ENCODE results near the gene DYNLL1. TPM values are rescaled to one million over a fixed set of nuclear protein-coding genes. Genes with fewer than 3 reads are reported as not detected.

The DYNLL1 gene
- total RNA-seq, 3 donors from 2014 or later = 155 to 170 (median 167) TPM

GRCh38 chr12:120465756-120466155 lies 30.2 kb upstream of the DYNLL1 start:
- DNase-seq (ENCODE audit: low spot score in 2 of 2) = no peak
- Histone ChIP-seq H3K4me1 (peaks cover 0 to 13% of the 10 kb centered on the region in 2 donors), H3K27me3 (no peaks in the 10 kb centered on the region), H3K27ac (no peak overlapping the region), H3K36me3 (peaks cover 8% of the 10 kb centered on the region), H3K9me3 (no peaks in the 10 kb centered on the region), H3K4me3 (no peak overlapping the region)
- intact Hi-C loops (cut with DNase I; ENCODE audit: low total_unique reads) = no loop called here
- TF ChIP-seq POLR2A (IDR thresholded peaks at IDR 0.05) = no peak
- TF ChIP-seq CTCF (IDR thresholded peaks at IDR 0.05) = no peak
- no peak for TF ChIP-seq POLR2AphosphoS5 (IDR thresholded peaks at IDR 0.05)

- TF ChIP-seq CTCF (IDR thresholded peaks at IDR 0.05) (peak; percentile 13 to 37 (median 26)), POLR2A (IDR thresholded peaks at IDR 0.05) (no peak)
- Histone ChIP-seq H3K4me3 (no peak overlapping the region), H3K9me3 (no peaks in the 10 kb centered on the region), H3K27me3 (no peaks in the 10 kb centered on the region), H3K27ac (no peak overlapping the region), H3K4me1 (peaks cover 0 to 13% of the 10 kb centered on the region in 2 donors), H3K36me3 (peaks cover 8% of the 10 kb centered on the region)
- intact Hi-C loops (cut with DNase I; ENCODE audit: low total_unique reads) = no loop called here
- no peak for DNase-seq (ENCODE audit: low spot score in 2 of 2)
These were observed 29.2 kb upstream of the DYNLL1 start for GRCh38 chr12:120466560-120467315.

GRCh38 chr12:120467439-120467838 lies 28.5 kb upstream of the DYNLL1 start:
- Histone ChIP-seq H3K27ac (no peak overlapping the region), H3K4me1 (peaks cover 0 to 13% of the 10 kb centered on the region in 2 donors), H3K4me3 (no peak overlapping the region)

GRCh38 chr12:120468325-120468820 lies 27.5 kb upstream of the DYNLL1 start:
- no peaks in the 10 kb centered on the region for H3K9me3 ChIP-seq
- intact Hi-C loops (cut with DNase I; ENCODE audit: low total_unique reads) = no loop called here
- H3K27me3 ChIP-seq = no peaks in the 10 kb centered on the region
- TF ChIP-seq POLR2AphosphoS5 (IDR thresholded peaks at IDR 0.05) = no peak
- TF ChIP-seq POLR2A (IDR thresholded peaks at IDR 0.05) = no peak
- TF ChIP-seq CTCF (IDR thresholded peaks at IDR 0.05) = no peak
- peaks cover 8% of the 10 kb centered on the region for H3K36me3 ChIP-seq
- peak in 1 of 2 donors; percentile 34 for DNase-seq (ENCODE audit: low spot score in 2 of 2)
- H3K4me1 ChIP-seq = peaks cover 0 to 13% of the 10 kb centered on the region in 2 donors
- H3K27ac ChIP-seq = peak overlapping the region; percentile 93 to 98
- peak overlapping the region; percentile 76 to 93 (median 91) for H3K4me3 ChIP-seq

More at GRCh38 chr12:120467439-120467838, 28.5 kb upstream of the DYNLL1 start:
- H3K36me3 ChIP-seq = peaks cover 8% of the 10 kb centered on the region
- no peak for TF ChIP-seq CTCF (IDR thresholded peaks at IDR 0.05)
- no peak for TF ChIP-seq POLR2AphosphoS5 (IDR thresholded peaks at IDR 0.05)
- no peak for TF ChIP-seq POLR2A (IDR thresholded peaks at IDR 0.05)
- intact Hi-C loops (cut with DNase I; ENCODE audit: low total_unique reads) = no loop called here
- DNase-seq (ENCODE audit: low spot score in 2 of 2) = no peak
- H3K27me3 ChIP-seq = no peaks in the 10 kb centered on the region
- no peaks in the 10 kb centered on the region for H3K9me3 ChIP-seq

- Histone ChIP-seq H3K4me3 (peak overlapping the region; percentile 76 to 93 (median 91)), H3K36me3 (peaks cover 8% of the 10 kb centered on the region), H3K4me1 (peaks cover 0 to 13% of the 10 kb centered on the region in 2 donors), H3K27ac (peak overlapping the region; percentile 93 to 98), H3K27me3 (no peaks in the 10 kb centered on the region), H3K9me3 (no peaks in the 10 kb centered on the region)
- no peak for DNase-seq (ENCODE audit: low spot score in 2 of 2)
- TF ChIP-seq POLR2A (IDR thresholded peaks at IDR 0.05) (no peak), POLR2AphosphoS5 (IDR thresholded peaks at IDR 0.05) (peak in 1 of 3 donors; percentile 5), CTCF (IDR thresholded peaks at IDR 0.05) (no peak)
- intact Hi-C loops (cut with DNase I; ENCODE audit: low total_unique reads) = no loop called here
These were observed 27.0 kb upstream of the DYNLL1 start for GRCh38 chr12:120468821-120469449.

Measured in breast epithelium (tissue), 4 donors.